ENCODE results near the gene SNAI1.

SNAI1 gene

DNA sequence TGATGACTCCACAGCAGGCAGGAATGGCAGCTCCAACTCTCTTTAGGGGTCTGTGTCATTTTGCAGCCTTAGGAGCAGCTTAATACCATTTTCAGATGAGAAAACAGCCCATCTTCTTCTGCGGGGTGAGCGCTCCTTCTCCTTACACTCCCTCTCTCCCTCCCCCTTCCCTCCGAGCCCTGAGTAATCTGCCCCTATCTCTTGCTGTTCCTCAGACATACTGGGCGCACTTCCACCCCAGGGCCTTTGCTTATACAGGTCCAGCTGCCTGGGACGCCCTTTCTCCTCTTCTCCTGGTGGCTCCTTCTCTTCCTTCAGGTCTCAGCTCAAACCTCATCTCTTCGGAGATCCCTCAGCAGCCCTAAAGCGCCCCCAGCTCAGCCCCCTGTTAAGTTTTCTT is 54.8 kb downstream of the SNAI1 start:
- ATAC-seq (ENCODE audit: low read depth) (no peak), DNase-seq (ENCODE audit: low spot score in 2 of 2) (no peak)
- Mint-ChIP-seq H3K4me3 (no peak overlapping the region), H3K9me3 (no peaks in the 10 kb centered on the region), H3K27ac (no peak overlapping the region), H3K4me1 (peaks cover 12% of the 10 kb centered on the region), H3K36me3 (no peaks in the 10 kb centered on the region), H3K27me3 (no peaks in the 10 kb centered on the region)

- no peak overlapping the region for H3K27ac Mint-ChIP-seq
- DNase-seq (ENCODE audit: low spot score in 2 of 2) (no peak), ATAC-seq (ENCODE audit: low read depth) (no peak)
- H3K4me3 Mint-ChIP-seq, result no peak overlapping the region
- no peaks in the 10 kb centered on the region for H3K27me3 Mint-ChIP-seq
- H3K4me1 Mint-ChIP-seq, result peaks cover 12% of the 10 kb centered on the region
- no peaks in the 10 kb centered on the region for H3K9me3 Mint-ChIP-seq
- H3K36me3 Mint-ChIP-seq, result no peaks in the 10 kb centered on the region
These were observed 55.4 kb downstream of the SNAI1 start for GRCh38 chr20:50038169-50038568.
